GM12891 (cell line): ENCODE data around the gene ADNP.

Experiments
- DNase-seq: peaks from one replicate; pipeline ENCODE4 v3.0.0; 2011; ENCODE audit warnings: low spot score; ENCODE audit not compliant: insufficient read length
- FAIRE-seq: peaks from 2 replicates; lab custom pipeline; 2011; peaks lifted over from hg19 to GRCh38; lab: Jason Lieb, UNC
- PAX5 ChIP-seq: IDR thresholded peaks from 2 replicates; pipeline ENCODE4 v1.6.1; 2011; ENCODE audit warnings: low read length, moderate library complexity, mild to moderate bottlenecking; ENCODE audit not compliant: insufficient read depth, severe bottlenecking
- POLR2A ChIP-seq: IDR thresholded peaks from 2 replicates; pipeline ENCODE4 v1.6.1; 2011; ENCODE audit warnings: low read depth, low read length, control low read depth
- POLR2AphosphoS5 ChIP-seq: IDR thresholded peaks from 2 replicates; pipeline ENCODE4 v1.6.1; 2011; ENCODE audit warnings: low read depth, low read length, control low read depth
- POU2F2 ChIP-seq: IDR thresholded peaks from 2 replicates; pipeline ENCODE4 v1.6.1; 2011; ENCODE audit warnings: low read depth, mild to moderate bottlenecking, control low read depth, low read length, moderate library complexity
- SPI1 ChIP-seq: IDR thresholded peaks from 2 replicates; pipeline ENCODE4 v1.6.1; 2011; ENCODE audit warnings: low read depth, low read length, control low read depth
- TAF1 ChIP-seq: IDR thresholded peaks from 2 replicates; pipeline ENCODE4 v1.6.1; 2011; ENCODE audit warnings: low read depth, low read length, control low read depth

ADNP gene

GRCh38 chr20:50850721-50851286 is 80.4 kb downstream of the ADNP start:
- TF ChIP-seq POLR2A (no peak), POU2F2 (no peak), TAF1 (no peak), POLR2AphosphoS5 (no peak), PAX5 (no peak), SPI1 (no peak)
- DNase-seq (no peak), FAIRE-seq (no peak)

- peak; percentile 23; the same call in 1 of the 2 replicates for TF ChIP-seq POU2F2
- TF ChIP-seq POLR2A = no peak
- TF ChIP-seq TAF1 = no peak
- peak; percentile 96 for TF ChIP-seq SPI1
- DNase-seq (no peak), FAIRE-seq (no peak)
Observed at GRCh38 chr20:50848846-50849673, 82.2 kb downstream of the ADNP start.

- FAIRE-seq (no peak), DNase-seq (no peak)
- TF ChIP-seq TAF1 (no peak), POU2F2 (no peak), PAX5 (no peak), POLR2A (no peak), SPI1 (no peak), POLR2AphosphoS5 (no peak)
Observed at GRCh38 chr20:50848341-50848808, 82.9 kb downstream of the ADNP start.

GRCh38 chr20:50845566-50846215 is 85.5 kb downstream of the ADNP start:
- no peak for TF ChIP-seq PAX5
- TF ChIP-seq TAF1 = no peak
- no peak for TF ChIP-seq POLR2AphosphoS5
- no peak for TF ChIP-seq SPI1
- no peak for TF ChIP-seq POU2F2
- no peak for TF ChIP-seq POLR2A
- DNase-seq (no peak), FAIRE-seq (no peak)

GRCh38 chr20:50844430-50845100 is 86.7 kb downstream of the ADNP start:
- DNase-seq = peak; percentile 89
- peak; percentile 94 for FAIRE-seq
- TF ChIP-seq PAX5 = no peak
- TF ChIP-seq POU2F2 = peak; percentile 67
- TF ChIP-seq POLR2AphosphoS5 = peak; percentile 80
- peak; percentile 60; the same call in 1 of the 2 replicates for TF ChIP-seq TAF1
- peak; percentile 28; the same call in 1 of the 2 replicates for TF ChIP-seq SPI1

- peak; percentile 47 for FAIRE-seq
- no peak for DNase-seq
- TF ChIP-seq PAX5 (peak; percentile 72), SPI1 (peak; percentile 76), POLR2A (no peak)
Observed at GRCh38 chr20:50843331-50844276, 87.6 kb downstream of the ADNP start.

- FAIRE-seq = no peak
- DNase-seq = no peak
- no peak for TF ChIP-seq SPI1
- no peak for TF ChIP-seq POLR2AphosphoS5
- no peak for TF ChIP-seq TAF1
- TF ChIP-seq PAX5 = no peak
- TF ChIP-seq POU2F2 = no peak
- TF ChIP-seq POLR2A = no peak
Observed at GRCh38 chr20:50842821-50843220, 88.4 kb downstream of the ADNP start.
